Stomach smooth muscle (tissue), 2 donors: Measurements from ENCODE around the gene IL17C.

Source experiments
- H3K27ac ChIP-seq: one replicate; pipeline ENCODE4 v1.7.0; 2013; ENCODE audit warnings: mild to moderate bottlenecking, low read length, inconsistent platforms
- H3K27me3 ChIP-seq, 2 donors: one replicate each; pipeline ENCODE4 v1.7.0; 2013; ENCODE audit warnings: low read length in 2 of 2; ENCODE audit not compliant: insufficient read depth in 2 of 2, control insufficient read depth in 1 of 2
- H3K36me3 ChIP-seq, 2 donors: one replicate each; pipeline ENCODE4 v1.7.0; 2013; ENCODE audit warnings: low read length in 2 of 2; ENCODE audit not compliant: control insufficient read depth in 2 of 2, insufficient read depth in 2 of 2
- H3K4me1 ChIP-seq: one replicate; pipeline ENCODE4 v1.7.0; 2013; ENCODE audit warnings: low read length; ENCODE audit not compliant: control insufficient read depth, insufficient read depth
- H3K4me3 ChIP-seq, 2 donors: one replicate each; pipeline ENCODE4 v1.7.0; 2013; ENCODE audit warnings: low read length in 2 of 2
- H3K9ac ChIP-seq, 2 donors: one replicate each; pipeline ENCODE4 v1.7.0; 2013; ENCODE audit warnings: low read length in 2 of 2, mild to moderate bottlenecking in 1 of 2
- H3K9me3 ChIP-seq, 2 donors: one replicate each; pipeline ENCODE4 v1.7.0; 2013; ENCODE audit warnings: low read length in 2 of 2; ENCODE audit not compliant: control insufficient read depth in 2 of 2
- donor health status: healthy.
- donor health status: Pancreatic carcinoma.

Gene IL17C

GRCh38 chr16:88597856-88598491 is 40.4 kb upstream of the IL17C start:
- no peak overlapping the region for H3K4me3 ChIP-seq
- H3K27me3 ChIP-seq: no peaks in the 10 kb centered on the region
- H3K9ac ChIP-seq: no peak overlapping the region
- H3K36me3 ChIP-seq: peaks cover 29 to 47% of the 10 kb centered on the region in 2 donors
- no peak overlapping the region for H3K27ac ChIP-seq
- no peaks in the 10 kb centered on the region for H3K4me1 ChIP-seq
- H3K9me3 ChIP-seq: no peaks in the 10 kb centered on the region

GRCh38 chr16:88599092-88599733 is 39.2 kb upstream of the IL17C start:
- H3K27me3 ChIP-seq: no peaks in the 10 kb centered on the region
- no peak overlapping the region for H3K27ac ChIP-seq
- no peaks in the 10 kb centered on the region for H3K9me3 ChIP-seq
- H3K9ac ChIP-seq: no peak overlapping the region
- peaks cover 29 to 38% of the 10 kb centered on the region in 2 donors for H3K36me3 ChIP-seq
- no peak overlapping the region for H3K4me3 ChIP-seq
- no peaks in the 10 kb centered on the region for H3K4me1 ChIP-seq

GRCh38 chr16:88599825-88600538 is 38.4 kb upstream of the IL17C start:
- Histone ChIP-seq H3K4me1 (no peaks in the 10 kb centered on the region), H3K4me3 (no peak overlapping the region), H3K27me3 (no peaks in the 10 kb centered on the region), H3K9me3 (no peaks in the 10 kb centered on the region), H3K36me3 (peaks cover 29 to 41% of the 10 kb centered on the region in 2 donors), H3K9ac (no peak overlapping the region), H3K27ac (no peak overlapping the region)

GRCh38 chr16:88600539-88600896 is 37.9 kb upstream of the IL17C start:
- Histone ChIP-seq H3K4me3 (no peak overlapping the region), H3K9me3 (no peaks in the 10 kb centered on the region), H3K36me3 (peaks cover 29 to 46% of the 10 kb centered on the region in 2 donors), H3K27me3 (no peaks in the 10 kb centered on the region), H3K27ac (no peak overlapping the region), H3K4me1 (no peaks in the 10 kb centered on the region), H3K9ac (no peak overlapping the region)

GRCh38 chr16:88601313-88602036 is 36.9 kb upstream of the IL17C start:
- no peaks in the 10 kb centered on the region for H3K9me3 ChIP-seq
- H3K4me1 ChIP-seq: no peaks in the 10 kb centered on the region
- no peak overlapping the region for H3K4me3 ChIP-seq
- H3K36me3 ChIP-seq: peaks cover 34 to 50% of the 10 kb centered on the region in 2 donors
- H3K9ac ChIP-seq: no peak overlapping the region
- no peaks in the 10 kb centered on the region for H3K27me3 ChIP-seq
- H3K27ac ChIP-seq: no peak overlapping the region

- Histone ChIP-seq H3K36me3 (peaks cover 38 to 52% of the 10 kb centered on the region in 2 donors), H3K9me3 (no peaks in the 10 kb centered on the region), H3K27ac (no peak overlapping the region), H3K27me3 (no peaks in the 10 kb centered on the region), H3K4me1 (no peaks in the 10 kb centered on the region), H3K4me3 (no peak overlapping the region), H3K9ac (no peak overlapping the region)
Observed at GRCh38 chr16:88602091-88602490, 36.3 kb upstream of the IL17C start.

- no peak overlapping the region for H3K27ac ChIP-seq
- no peaks in the 10 kb centered on the region for H3K27me3 ChIP-seq
- no peaks in the 10 kb centered on the region for H3K4me1 ChIP-seq
- H3K9ac ChIP-seq: no peak overlapping the region
- no peak overlapping the region for H3K4me3 ChIP-seq
- peaks cover 35 to 42% of the 10 kb centered on the region in 2 donors for H3K36me3 ChIP-seq
- no peaks in the 10 kb centered on the region for H3K9me3 ChIP-seq
Observed at GRCh38 chr16:88605186-88606147, 32.9 kb upstream of the IL17C start.

GRCh38 chr16:88606148-88606757 is 32.1 kb upstream of the IL17C start:
- H3K36me3 ChIP-seq: peaks cover 34 to 37% of the 10 kb centered on the region in 2 donors
- H3K27me3 ChIP-seq: no peaks in the 10 kb centered on the region
- H3K4me1 ChIP-seq: no peaks in the 10 kb centered on the region

GRCh38 chr16:88608076-88608475 is 30.3 kb upstream of the IL17C start:
- peaks cover 28 to 29% of the 10 kb centered on the region in 2 donors for H3K36me3 ChIP-seq

More at GRCh38 chr16:88606148-88606757, 32.1 kb upstream of the IL17C start:
- Histone ChIP-seq H3K4me3 (no peak overlapping the region), H3K9ac (no peak overlapping the region), H3K27ac (no peak overlapping the region), H3K9me3 (no peaks in the 10 kb centered on the region)

More at GRCh38 chr16:88608076-88608475, 30.3 kb upstream of the IL17C start:
- H3K27ac ChIP-seq: no peak overlapping the region
- H3K9me3 ChIP-seq: no peaks in the 10 kb centered on the region
- H3K9ac ChIP-seq: no peak overlapping the region
- H3K4me1 ChIP-seq: no peaks in the 10 kb centered on the region
- H3K4me3 ChIP-seq: no peak overlapping the region
- no peaks in the 10 kb centered on the region for H3K27me3 ChIP-seq
